Measurements from ENCODE around the gene RASAL3.

The RASAL3 gene

DNA sequence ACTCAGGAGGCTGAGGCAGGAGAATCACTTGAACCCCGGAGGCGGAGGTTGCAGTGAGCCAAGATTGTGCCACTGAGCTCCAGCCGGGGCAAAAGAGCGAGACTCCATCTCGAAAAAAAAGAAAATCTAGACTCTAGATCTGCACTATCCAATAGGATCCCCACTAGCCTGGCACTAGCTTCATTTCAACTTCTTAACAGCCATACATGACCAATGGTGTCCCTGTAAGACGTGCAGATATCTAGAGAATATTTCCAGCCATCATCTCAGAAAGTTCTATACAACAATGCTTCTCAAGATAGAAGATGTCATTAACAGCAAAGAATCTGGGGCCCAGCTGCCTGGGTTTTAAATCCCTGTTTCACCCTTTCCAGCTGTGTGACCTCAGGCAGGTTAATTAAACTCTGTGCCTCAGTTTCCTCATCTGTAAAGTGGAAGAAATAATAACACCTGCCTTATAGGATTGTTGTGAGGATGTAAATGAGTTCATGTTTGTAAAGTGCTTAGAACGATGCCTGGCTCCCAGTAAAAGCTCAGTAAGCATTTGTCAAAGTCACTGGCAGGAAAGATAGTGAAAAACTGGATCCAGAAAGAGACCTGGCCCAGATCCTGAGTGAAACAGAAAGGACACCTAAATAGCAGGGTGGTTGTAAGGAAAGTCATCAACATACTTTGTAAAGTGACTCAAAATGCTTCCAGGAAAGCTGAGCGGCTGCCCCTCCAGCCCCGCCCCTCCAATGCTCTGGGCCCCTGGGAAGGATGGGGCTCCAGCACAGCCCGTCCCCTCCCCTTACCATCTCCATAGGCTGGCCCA is 28.1 kb downstream of the RASAL3 start:
- no peak for DNase-seq (ENCODE audit: low read depth in 1 of 2, low spot score in 1 of 2)

DNA sequence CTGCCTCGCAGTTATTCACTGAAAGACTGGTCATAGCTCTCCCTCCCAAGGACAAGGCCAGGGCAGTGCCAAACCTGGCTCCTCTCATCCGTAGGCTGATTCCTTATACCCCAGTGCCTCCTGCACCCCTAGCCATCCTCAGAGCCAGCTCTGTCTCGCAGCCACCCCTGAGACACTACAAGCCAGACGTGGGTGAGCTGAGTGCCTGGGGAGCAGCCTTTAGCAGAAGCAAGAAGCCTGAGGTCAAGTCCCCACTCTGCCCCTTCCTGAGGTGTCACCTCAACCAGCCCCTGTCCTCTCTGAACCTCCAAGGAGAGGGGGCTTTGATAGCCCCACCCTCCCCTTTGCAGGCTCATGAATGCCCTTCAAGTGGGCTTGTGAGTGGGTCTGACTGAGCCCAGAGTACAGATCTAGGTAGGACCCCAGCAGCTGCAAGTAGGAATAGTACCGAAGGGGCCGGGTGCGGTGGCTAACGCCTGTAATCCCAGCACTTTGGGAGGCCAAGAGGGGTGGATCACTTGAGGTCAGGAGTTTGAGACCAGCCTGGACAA is 30.8 kb downstream of the RASAL3 start:
- DNase-seq (ENCODE audit: low read depth in 1 of 2, low spot score in 1 of 2), result no peak

DNA sequence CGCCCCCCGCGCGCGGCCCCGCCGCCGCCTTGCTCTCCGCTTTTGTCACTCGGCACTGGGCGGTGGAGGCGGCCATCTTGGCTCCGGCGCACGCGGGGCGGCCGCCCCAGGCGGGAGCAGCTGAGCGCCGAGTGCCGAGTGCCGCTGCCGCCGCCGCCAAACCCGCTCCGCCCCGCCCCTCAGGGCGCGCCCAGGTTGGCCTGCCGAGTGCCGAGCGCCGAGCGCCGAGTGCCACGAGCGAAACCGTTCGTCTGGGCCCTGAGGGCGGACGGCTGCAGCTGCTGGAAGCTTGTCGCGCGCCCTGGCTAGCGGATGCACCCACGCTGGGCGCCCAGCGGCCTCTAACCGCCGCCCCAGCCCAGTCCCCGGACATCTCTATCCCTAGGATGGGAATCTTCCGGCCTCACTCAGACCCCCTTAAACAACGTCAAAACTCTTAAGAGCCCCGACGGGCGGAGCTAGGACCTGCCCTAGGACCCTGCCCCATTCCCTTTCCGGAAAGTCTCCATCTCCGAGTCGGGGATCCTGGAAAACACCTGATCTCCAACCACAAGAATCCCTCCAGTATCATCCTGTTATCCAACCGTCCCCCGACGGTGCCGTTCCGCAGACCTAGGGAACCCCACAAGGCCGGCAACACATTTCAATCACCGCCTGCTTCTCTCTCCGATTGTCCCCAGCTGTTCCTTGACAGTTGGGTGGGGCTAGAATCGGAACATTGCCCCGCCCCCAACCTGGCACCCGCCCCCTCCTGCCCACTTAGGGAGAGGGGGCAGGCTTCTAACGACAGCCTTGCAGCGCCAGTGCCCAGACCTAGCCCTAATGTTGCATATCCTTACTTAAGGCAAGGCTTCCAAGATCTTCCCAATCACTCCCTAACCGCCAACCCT is 31.5 kb downstream of the RASAL3 start:
- DNase-seq (ENCODE audit: low read depth in 1 of 2, low spot score in 1 of 2), result peak; percentile 85 to 90

DNA sequence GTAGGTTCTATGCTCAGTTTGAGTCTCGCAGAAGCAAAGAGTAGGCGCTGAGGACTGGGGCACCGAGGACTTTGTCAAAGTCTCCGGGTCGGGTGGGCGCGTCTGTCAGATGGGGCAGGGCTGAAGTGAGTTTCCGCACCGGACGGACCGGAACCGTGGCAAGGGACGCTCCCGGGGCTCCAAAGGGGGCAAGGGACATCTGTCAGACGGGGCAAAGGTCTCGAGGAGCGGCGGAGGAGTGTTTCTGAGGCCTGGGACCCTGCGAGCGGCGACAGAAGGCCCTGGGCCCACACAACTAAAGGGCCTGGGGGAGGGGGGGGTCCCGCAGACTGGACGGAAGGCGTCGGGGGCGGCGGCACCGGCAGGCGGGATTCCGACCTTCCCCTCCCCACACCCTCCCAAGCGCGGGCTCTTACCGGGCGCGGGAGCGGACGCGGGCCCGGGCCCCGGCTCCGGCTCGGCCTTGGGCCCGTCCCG is 32.3 kb downstream of the RASAL3 start:
- DNase-seq (ENCODE audit: low read depth in 1 of 2, low spot score in 1 of 2), result no peak

DNA sequence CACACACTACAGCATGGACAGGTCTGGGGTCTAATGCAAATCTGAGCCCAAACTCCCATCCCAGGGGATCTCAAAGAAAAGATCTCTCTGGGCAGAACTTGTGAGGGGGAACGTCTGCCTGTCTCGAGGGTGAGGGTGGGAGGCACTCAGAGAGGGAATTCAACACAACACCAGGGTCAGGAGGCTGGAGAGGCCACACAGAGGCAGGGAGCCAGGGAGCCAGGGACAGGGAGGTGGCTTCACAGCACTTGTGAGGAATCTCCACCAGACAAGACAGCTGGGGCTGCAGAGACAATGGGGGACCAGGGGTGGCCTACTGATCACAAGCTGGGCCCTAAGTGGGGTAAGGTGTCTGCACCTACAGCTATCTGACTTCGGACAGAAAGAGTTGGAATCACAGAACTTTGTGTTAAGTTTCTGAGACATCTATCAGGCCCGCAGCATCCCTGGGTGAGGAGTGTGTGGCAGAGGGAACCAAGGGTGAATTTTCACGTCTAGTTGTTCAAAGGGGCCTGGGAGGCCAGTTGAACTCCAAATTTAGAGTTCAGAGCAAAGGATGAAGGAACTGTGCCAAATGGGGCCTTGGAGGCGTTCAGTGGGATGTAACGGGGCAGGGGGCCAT is 32.8 kb downstream of the RASAL3 start:
- no peak for DNase-seq (ENCODE audit: low read depth in 1 of 2, low spot score in 1 of 2)

DNA sequence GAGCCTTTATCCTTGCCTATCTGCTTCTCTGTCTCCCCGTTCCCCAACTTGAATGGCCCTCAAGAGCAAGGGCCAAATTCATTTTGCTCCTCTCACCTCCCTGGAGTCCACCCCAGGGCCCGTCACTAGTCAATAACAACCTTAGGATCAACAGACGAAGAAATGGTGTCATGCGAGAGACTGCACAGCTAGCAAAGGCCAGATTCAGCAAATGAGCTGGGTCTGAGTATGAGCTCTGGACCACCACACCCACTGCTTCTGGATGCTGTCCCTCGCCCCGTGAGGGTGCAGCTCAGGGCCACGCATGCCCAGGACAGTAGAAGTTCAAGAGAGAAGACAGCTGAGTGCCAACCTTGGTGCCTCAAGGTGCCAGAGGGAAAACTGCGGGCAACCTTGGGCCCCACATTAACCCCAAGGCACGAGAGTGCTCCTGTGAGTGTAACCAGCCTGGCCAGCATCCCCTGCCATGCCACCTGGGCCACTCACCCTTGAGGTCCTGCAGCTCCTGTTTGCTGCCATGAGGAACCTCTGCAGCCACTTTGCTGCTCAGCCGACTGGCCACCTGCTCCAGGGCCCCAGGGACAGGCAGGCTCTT is 33.7 kb downstream of the RASAL3 start:
- no peak for DNase-seq (ENCODE audit: low read depth in 1 of 2, low spot score in 1 of 2)

DNA sequence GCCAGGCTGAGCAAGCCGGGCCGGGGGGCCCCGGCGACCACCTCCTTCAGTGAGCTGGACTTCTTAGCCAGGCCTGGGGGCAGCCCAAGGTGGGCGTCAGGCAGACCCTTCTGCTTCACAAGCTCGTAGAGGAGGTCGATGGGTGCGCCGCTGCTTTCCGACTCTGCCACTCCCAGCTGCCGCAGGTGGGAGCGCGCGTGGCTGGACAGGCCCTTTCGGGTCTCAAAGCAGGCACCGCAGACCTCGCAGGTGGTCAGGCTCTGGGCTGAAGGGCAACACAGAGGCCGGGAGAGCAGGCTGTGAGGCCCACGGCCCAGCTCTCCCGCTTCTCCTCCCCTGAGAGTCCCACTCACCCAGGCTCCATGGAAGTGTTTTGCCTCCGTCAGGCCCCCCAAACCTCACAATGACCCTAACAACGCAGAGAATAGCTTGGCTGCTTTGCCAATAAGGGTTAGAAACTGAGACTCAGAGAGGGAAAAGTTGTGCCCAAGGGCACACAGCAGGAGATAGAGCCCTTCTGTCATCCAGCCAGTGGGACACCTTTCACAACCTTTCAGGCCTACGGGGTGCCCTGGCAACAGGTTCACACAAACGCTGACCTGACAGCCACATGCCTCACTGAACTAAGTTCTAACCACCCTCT is 34.4 kb downstream of the RASAL3 start:
- no peak for DNase-seq (ENCODE audit: low read depth in 1 of 2, low spot score in 1 of 2)

DNA sequence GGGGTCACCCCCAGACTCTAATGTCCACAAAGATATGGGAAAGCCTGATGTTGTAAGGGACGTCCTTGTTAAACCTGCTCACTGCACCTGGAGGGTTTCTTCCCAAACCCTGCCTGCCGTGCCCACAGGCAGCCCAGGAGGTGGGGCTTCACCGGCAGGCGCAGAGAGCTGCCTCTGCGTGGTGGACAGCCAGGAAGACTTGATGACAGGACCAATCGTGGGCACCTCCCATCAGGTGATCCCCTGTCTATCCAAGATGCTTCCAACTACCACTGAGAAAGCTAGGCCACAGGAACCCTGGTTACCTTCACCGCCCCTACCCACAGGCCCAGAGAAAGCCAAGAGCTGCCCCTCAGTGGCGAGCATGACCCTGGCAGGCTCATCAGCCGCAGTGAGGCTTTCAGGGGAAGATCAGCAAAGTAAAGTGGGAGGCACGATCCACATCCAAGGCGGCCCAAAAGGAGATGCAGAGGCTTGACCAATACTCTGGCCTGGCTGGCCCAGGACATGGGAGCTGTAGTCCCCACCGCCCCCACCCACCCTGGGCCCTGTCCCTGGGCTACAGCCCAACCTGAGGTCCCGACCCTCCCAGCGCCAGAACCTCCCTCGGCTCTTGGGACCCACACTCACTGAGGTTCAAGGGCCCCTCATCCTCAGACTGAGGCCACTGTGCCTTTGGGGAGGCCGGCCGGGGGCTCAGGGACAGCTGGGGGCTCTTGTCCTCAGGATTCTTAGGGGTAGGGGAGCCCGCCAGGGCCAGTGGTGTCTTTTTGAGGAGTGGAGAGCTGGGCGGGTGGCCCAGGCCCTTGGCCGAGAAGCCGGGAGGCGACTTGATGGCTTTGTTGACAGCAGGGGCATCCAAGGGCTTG is 35.2 kb downstream of the RASAL3 start:
- DNase-seq (ENCODE audit: low read depth in 1 of 2, low spot score in 1 of 2), result no peak

DNA sequence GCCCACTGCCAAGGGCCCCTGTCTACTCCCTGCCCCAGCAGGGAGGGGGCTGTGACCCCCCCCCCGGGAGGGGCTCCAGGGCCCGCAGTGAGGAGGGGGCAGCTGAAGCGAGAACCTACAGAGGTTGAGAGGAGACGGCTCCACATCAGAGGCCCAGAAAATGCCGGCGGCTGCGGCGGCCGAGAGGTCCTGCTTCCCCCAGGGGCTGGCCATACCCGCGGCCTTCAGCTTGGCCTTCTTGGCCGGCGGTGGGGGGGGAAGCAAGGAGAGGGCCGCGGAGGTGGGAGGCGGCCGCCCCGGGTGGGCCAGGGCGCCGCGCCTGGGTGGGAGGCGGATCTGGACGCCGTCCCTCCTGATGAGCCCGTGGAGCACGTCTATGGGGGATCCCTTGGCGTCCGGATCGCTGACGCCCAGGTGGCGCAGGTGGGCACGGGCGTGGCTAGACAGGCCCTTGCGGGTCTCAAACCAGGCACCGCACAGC is 36.3 kb downstream of the RASAL3 start:
- no peak for DNase-seq (ENCODE audit: low read depth in 1 of 2, low spot score in 1 of 2)

DNA sequence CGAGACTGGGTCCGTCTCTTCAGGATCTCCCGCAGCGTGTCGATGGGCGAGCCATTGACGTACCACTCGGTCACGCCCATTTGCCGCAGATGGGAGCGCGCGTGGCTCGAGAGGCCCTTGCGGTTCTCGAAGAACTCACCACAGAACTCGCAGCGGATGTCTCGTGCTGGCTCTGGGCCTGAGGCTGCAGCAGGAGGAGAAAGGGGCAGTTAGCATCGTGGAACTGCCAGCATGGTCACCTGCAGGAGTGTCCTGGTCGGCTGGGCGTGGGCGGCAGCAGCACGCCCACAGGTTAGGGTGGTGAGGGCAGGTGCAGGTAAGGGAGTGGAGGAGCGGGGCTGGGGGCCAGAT is 37.0 kb downstream of the RASAL3 start:
- no peak for DNase-seq (ENCODE audit: low read depth in 1 of 2, low spot score in 1 of 2)

DNA sequence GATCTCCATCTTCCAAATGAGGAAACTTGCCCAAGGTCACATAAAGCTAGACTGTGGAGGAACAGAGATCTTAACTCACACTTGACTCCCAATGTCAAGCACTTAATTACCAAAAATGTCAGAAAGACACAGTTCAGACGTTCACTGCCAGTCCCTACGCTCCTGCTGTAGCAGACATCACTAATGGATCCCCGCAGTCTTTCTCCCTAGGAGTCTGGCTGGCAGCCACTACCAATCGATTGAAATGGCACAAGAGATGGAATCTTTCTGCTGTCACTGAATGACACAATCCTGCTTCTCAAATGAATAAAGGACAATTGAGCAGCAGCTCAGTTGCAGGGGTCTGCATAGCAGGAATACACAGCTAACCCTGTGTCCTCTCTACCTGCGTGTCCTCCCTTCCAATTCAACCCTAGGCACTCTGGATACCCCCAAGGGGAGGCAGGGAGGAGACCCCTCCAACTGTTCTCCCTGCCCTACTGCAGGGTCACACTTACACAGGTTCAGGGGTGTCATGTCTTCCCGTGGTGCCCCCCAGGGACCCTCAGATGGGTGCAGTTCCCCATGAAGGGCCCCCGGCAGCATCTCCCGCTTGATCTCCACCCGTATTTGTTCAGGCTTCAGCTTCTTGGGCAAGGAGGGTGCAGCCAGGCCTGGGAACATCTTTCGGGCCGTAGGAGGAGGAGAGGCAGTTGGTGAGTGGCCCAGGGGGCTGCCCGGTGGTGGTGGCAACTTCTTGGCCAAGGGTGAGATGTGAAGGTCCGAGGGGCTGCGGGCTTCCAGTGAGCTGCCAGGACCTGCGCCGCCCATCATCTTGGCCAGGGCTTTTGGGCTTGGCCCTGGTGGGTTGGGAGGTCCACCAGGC is 37.6 kb downstream of the RASAL3 start:
- DNase-seq (ENCODE audit: low read depth in 1 of 2, low spot score in 1 of 2), result no peak

DNA sequence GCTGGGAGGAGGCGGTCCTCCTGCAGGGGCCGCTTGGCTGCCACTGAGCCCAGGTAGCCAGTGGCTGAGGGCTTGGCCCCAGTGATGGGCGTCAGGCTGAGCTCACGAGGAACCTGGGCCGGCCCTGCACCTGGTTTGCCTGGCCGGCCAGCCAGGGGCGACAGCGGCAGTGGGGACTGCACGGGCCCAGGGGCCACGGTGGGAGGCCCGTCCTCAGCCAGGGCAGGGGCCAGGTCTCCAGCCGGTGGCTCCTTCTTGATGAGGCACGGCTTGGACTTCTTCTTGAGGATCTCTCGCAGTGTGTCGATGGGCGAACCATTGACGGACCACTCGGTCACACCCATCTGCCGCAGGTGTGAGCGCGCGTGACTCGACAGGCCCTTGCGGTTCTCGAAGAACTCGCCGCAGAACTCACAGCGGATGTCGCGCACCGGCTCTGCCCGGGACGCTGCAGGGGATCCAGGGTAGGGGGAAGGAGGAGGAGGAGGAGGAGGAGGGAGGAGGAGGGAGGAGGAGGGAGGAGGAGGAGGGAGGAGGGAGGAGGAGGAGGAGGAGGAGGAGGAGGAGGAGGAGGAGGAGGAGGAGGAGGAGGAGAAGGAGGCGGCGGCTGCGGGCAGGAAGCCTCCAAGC is 38.9 kb downstream of the RASAL3 start:
- DNase-seq (ENCODE audit: low read depth in 1 of 2, low spot score in 1 of 2), result no peak

DNA sequence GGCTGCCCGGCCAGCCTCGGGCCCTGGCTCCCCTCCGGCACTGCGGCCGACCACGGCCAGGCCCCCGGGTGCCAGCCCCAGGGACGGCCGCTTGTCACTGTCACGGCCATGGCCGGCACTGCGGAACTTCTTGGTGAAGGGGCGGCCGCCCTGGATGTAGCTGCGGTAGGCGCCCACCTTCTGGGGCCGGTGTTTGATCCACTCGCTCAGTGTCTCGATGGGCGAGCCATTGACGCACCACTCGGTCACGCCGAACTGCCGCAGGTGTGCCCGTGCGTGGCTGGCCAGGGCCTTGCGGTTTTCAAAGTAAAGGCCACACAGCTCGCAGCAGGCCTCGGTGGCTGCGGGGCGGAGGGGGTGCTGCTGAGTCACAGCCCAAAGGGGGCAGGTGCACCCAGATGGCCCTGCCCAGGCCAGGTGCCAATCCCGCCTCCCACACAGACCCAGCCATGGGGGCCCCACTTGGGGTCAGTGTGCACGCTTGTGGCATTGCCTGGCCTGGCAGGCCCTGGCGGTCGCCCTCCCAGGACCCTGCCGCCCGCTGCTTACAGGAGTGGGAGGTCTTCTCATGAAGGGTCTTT is 39.6 kb downstream of the RASAL3 start:
- DNase-seq (ENCODE audit: low read depth in 1 of 2, low spot score in 1 of 2), result no peak

DNA sequence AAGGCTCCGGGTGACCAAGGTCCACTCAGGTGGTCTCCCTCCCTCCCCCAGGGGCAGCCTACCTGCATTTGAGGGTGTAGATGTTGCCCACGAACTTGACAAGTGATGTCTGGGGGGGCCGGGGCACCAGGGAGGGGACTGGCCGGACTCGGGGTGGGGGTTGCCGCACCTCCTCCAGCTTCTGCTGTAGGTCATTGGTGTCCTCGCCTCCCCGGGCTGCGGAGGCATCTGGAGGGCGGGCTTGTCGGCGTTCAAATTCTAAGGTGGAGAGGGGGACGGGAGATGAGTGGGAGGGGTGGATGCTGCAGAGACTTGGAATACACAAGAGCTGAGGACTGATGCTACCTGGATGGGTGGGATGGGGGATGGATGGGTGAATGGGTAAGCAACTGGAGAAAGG is 40.2 kb downstream of the RASAL3 start:
- no peak for DNase-seq (ENCODE audit: low read depth in 1 of 2, low spot score in 1 of 2)

DNA sequence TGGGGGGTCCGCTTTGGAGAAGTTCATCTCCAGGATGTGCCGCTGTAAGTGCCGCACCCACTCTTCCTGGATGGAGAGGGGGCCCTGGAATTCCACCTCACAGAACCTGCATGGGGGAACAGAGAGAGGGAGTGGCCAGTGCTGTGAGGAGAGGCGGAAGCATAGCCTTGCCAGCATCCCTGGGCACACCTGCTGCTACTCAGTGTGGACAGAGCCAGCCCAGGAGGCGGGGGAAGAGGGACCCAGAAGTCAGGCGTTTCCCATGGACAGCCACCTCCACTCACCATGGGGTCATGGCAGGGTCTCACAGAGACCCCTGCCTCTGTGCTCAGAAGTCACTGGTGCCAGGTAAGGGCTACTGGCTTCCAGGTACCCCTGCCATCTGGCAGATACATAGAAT is 41.2 kb downstream of the RASAL3 start:
- DNase-seq (ENCODE audit: low read depth in 1 of 2, low spot score in 1 of 2), result no peak

DNA sequence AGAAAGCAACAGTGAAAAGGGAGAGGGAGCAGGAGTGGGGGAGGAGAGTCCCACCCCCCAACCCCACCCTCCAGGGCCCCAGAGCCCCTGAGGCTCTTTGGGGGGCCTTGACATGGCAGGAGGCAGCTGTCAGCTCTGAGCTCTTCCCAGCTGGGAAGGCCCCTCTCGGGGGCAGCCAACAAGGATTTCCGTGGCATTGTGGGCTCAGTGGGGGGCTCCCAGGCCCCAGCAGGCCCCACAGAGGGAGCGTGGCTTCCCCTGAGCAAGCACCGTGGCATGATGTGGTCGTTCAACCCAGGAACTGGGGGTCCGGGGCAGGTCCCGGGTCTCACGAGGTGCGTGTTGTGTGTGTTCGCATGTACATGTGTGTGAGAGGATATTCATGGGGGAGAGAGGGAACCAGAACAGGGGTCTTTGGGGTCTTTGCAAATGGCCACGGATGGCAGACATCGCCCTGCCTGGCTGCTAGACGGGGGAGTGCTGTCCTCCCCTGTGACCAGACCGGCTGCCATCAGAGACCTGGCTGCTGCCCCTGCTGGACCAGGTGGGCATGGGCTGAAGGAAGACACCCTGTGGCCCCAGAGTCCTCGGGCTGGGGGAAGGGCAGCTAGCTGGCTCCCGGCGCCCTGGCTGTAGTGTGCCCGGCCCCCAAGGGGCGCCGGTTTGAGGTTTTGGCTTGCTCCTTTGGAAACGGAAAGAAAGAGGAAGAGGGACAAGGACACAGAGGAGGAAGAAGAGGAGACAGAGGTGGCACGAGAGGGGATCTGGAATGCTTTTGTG is 41.9 kb downstream of the RASAL3 start:
- DNase-seq (ENCODE audit: low read depth in 1 of 2, low spot score in 1 of 2), result no peak

DNA sequence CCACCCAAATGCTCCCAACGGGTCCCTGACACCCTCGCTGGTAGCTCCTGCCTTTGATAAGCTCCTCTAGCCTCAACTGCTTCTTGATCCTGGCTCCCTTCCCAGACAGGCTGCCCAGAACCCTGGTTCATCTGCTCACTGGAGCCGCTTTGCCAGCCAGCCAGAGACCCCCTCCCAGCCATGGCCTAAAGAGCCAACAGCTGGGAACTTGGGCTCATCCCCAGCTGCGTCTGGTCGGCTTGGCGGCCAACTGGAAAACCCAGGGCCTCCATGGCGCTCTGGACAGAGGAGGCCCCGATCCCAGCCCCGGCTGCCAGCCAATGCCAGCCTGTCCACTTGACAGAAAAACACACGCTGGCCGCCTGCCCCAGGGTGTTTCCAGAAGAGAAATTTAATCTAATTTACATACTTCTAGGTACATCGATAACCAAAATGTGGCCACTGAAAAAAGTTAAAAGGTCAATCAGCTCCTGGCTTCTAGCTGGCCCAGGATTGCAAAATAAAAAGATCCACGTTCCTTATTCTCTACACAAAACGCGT is 42.6 kb downstream of the RASAL3 start:
- DNase-seq (ENCODE audit: low read depth in 1 of 2, low spot score in 1 of 2), result no peak

Data from activated T-helper 1 cell treated with anti-CD3 and anti-CD28 coated beads, Interleukin-2, amount 50 U/mL, for 16 hours (primary cell).